Measurements from ENCODE around the gene CACHD1. TPM values are rescaled to one million over a fixed set of nuclear protein-coding genes. Genes with fewer than 3 reads are reported as not detected.
A peak's percentile ranks its signal among the peaks of the same experiment; 100 is the strongest.

CACHD1 gene
- total RNA-seq, 1 donor from 2014 or later: 16.7 TPM

- ATAC-seq (peak; percentile 52), DNase-seq (ENCODE audit: low spot score) (peak; percentile 53)
- intact Hi-C loops (cut with DNase I): no loop called here
Measured at GRCh38 chr1:64471218-64472039, 1.5 kb downstream of the CACHD1 start.

DNA sequence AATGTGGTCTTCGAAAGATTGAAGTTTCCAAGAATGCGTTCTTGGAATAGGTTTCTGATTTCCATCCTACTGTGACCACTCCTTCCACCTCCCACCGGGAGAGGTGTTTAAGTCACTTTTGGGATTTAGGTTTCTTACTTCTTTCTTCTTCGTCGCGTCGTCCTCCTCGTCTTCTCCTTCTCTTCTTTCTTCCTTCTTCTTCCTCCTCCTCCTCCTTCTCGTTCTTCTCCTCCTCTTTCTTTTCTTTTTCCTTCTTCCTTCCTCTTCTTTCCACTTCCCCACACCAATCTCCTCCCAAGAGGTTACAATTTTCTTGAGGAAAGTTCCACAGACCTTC lies 2.1 kb downstream of the CACHD1 start:
- ATAC-seq (no peak), DNase-seq (ENCODE audit: low spot score) (no peak)

GRCh38 chr1:64472805-64473204 lies 2.9 kb downstream of the CACHD1 start:
- intact Hi-C loops (cut with DNase I): no loop called here
- DNase-seq (ENCODE audit: low spot score) (no peak), ATAC-seq (no peak)

More for the DNA sequence above, 2.1 kb downstream of the CACHD1 start:
- intact Hi-C loops (cut with DNase I): no loop called here

- intact Hi-C loops (cut with DNase I): no loop called here
- DNase-seq (ENCODE audit: low spot score): no peak
- ATAC-seq: no peak
Measured at GRCh38 chr1:64473367-64473766, 3.4 kb downstream of the CACHD1 start.

DNA sequence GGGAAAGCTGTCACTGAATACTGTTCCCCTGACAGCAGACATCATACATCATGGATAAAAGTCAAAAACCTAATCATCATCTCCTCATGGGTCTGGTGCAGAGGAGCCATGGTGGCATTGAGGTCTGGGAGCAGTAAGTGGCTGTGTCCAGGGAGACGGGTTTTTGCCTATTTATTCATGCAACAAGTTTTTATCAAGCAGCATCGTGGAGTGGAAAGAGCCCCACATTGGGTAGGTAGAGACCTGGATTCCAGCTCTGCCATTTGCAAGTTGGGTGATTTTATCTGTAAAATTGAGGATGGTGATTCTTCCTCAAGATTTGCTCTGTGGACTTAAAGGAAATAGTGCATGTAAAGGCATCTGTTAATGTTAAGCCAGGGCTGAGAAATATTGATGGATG lies 4.2 kb downstream of the CACHD1 start:
- ATAC-seq (no peak), DNase-seq (ENCODE audit: low spot score) (no peak)

DNA sequence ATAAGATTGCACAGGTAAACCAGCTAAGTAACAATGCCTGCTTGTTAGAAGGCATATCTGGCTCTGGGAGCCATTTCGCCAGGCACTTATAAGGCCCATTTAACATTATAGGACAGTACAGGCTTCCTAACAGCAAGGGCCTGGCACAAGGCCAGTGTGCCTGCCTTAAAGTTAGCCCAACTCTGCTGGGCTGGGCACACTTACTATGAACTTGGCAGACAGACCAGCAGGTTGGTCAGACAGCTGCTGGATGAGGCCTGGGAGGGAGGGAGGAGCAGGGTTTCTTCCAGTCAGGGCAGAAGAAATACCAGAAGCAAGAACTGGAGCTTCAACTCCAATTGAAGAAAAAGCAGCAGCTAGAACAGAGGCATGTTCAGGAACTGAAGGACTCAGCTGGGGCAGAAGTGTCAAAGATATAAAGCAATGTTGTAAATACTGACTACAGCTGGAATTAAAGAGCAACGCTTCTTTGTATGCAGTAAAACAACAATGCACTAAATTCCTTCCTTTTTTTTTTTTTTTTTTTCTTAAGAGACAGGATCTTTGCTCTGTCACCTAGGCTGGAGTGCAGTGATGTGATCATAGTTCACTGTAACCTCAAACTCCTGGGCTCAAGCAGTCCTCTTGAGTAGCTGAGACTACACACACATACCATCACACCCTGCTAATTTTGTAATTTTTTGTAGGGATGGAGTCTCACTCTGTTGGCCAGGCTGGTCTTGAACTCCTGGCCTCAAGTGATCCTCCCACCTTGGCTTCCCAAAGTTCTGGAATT lies 4.9 kb downstream of the CACHD1 start:
- DNase-seq (ENCODE audit: low spot score) (no peak), ATAC-seq (no peak)
- intact Hi-C loops (cut with DNase I): no loop called here

More for the DNA sequence above, 4.2 kb downstream of the CACHD1 start:
- intact Hi-C loops (cut with DNase I): no loop called here

- peak; percentile 75 for ATAC-seq
- intact Hi-C loops (cut with DNase I): no loop called here
- no peak for DNase-seq (ENCODE audit: low spot score)
Measured at GRCh38 chr1:64476251-64476952, 6.5 kb downstream of the CACHD1 start.

DNA sequence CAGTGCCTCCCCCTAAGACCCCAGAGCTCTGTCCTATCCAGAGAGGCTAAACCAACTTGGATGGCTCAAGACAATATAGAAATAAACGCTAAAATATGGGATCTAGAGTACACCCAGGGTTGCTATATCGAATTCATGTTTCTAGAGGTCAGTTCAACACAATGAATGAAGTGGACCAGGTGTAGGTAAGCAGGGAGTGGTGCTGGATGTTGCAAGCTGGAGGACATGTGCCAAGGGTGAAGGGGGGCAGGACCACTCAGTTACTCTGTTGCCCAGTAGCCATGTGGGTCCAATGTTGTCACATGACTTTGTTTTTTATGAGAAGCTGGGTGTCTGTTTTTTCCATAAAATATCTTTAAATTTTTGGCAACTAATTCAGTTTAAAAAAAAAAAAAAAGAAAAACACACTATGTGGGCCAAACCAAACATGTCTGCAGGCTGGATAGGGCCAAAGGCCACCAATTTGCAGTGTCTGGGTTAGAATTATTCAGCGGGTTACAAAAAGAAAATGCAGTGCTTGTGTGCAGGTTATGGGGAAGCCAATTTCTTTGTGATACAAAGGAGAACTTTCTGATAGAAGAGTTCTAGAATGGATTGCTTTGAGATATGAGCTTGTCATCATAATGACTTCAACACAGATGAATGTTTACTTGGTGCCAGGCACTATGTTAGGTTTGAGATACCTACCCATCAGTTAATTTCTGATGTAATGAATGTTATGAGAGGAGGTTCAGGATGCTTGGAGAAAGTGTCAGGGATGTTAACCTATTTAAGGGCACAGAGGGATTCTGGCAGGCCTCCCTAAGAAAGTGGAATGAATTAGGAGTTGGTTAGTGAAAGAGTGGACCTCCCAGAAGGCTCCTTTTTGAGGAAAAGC lies 8.9 kb downstream of the CACHD1 start:
- intact Hi-C loops (cut with DNase I): no loop called here
- ATAC-seq: no peak

DNA sequence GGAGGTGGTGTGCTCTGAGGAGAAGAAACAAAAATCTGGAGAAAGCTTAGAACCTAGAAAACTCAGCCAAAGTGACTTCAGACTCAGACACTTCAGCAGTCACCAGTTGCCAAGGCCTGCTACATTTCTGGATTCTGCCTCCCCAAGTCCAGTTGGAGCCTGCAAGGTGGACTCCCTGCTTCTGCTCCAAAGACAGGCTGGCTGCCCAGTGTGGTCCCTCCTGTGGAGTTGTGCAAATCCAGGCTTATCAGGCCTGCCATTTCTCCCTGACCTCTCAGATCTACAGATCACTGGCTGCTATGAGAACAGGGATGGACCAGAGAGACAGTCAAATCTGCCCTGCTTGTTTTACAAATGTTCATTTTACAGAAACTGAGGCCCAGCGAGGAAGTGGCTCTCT lies 9.9 kb downstream of the CACHD1 start:
- intact Hi-C loops (cut with DNase I): no loop called here
- DNase-seq (ENCODE audit: low spot score) (no peak), ATAC-seq (no peak)

More for the DNA sequence above, 8.9 kb downstream of the CACHD1 start:
- DNase-seq (ENCODE audit: low spot score): no peak

- ATAC-seq (no peak), DNase-seq (ENCODE audit: low spot score) (no peak)
- intact Hi-C loops (cut with DNase I): no loop called here
Measured at GRCh38 chr1:64480999-64481772, 11.3 kb downstream of the CACHD1 start.

DNA sequence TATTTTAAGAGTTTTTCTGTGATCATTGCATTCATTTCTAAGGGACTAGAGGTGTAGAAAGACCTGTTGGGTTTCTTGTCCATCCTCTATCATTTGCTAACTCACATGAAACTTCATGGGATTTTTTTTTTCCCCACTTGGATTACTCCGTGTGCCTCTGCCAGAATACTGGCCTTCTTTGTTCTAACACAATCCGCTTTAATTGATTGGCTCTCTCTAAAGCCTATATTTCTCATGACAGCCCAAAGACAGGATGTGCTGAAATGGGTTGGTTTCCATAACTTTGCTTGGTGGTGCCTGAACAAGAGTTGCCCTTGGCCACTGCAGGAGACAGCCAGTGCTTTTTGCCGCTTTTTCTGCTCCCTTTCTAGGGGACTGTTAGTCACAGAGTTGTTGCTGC lies 12.2 kb downstream of the CACHD1 start:
- no peak for DNase-seq (ENCODE audit: low spot score)
- ATAC-seq: no peak
- intact Hi-C loops (cut with DNase I): no loop called here

DNA sequence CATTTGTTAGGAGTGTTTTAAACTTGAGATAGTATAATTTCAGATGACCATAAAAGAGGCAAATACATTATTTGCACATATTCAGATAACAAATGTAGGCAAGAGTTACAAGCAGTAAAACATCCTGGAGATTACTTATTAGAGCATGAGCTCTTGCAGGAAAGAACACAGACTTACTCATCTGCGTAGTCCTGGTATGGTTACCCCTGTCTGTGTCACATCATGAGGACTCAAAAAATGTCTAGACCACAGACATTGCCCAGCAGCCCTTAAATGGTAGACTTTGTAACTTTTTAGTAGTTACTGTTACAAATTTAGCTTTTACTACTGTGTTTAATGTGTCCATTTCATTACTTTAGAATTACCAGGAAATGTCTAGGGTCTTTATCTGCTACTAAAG lies 12.8 kb downstream of the CACHD1 start:
- no peak for DNase-seq (ENCODE audit: low spot score)
- intact Hi-C loops (cut with DNase I): no loop called here
- no peak for ATAC-seq

- intact Hi-C loops (cut with DNase I): no loop called here
- DNase-seq (ENCODE audit: low spot score) (no peak), ATAC-seq (no peak)
Measured at GRCh38 chr1:64483731-64484414, 13.9 kb downstream of the CACHD1 start.

DNA sequence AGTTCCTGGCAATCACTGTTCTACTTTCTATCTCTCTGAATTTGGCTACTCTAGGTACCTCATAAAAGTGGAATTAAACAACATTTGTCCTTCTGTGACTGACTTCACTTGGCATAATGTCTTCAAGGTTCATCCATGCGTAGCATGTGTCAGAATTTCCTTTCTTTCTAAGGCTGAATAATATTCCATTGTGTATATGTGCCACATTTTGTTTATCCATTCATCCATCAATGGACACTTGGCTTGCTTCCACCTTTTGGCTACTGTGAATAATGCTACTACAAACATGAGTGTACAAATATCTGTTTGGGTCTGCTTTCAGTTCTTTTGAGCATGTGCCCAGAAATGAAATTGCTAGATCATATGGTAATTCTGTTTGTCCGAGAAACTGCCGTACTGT lies 14.7 kb downstream of the CACHD1 start:
- no peak for ATAC-seq
- intact Hi-C loops (cut with DNase I): no loop called here
- DNase-seq (ENCODE audit: low spot score): no peak

DNA sequence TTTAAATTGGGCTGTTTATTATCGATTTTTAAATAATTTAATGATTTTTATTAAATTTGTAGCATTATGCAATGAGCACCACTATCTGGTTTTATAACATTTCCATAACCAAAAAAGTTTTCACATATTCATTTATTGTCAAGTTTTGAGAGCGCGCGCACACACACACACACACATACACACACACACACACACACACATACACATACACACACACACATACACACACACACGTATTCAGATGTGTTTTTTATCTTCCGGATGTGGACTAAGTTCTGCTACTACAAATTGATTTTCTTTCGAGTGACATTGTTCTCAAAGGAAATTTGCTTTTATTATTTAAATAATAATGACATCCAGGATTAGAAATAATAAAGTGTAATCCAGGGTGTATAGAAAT lies 16.3 kb downstream of the CACHD1 start:
- intact Hi-C loops (cut with DNase I): no loop called here
- ATAC-seq (no peak), DNase-seq (ENCODE audit: low spot score) (no peak)

GRCh38 chr1:64487061-64487460 lies 17.1 kb downstream of the CACHD1 start:
- intact Hi-C loops (cut with DNase I): no loop called here
- ATAC-seq (no peak), DNase-seq (ENCODE audit: low spot score) (no peak)

GRCh38 chr1:64488862-64489261 lies 18.9 kb downstream of the CACHD1 start:
- intact Hi-C loops (cut with DNase I): no loop called here
- ATAC-seq (no peak), DNase-seq (ENCODE audit: low spot score) (no peak)

- no peak for ATAC-seq
- intact Hi-C loops (cut with DNase I): no loop called here
- no peak for DNase-seq (ENCODE audit: low spot score)
Measured at GRCh38 chr1:64489707-64490106, 19.8 kb downstream of the CACHD1 start.

Data from sciatic nerve (tissue), 2 donors.